Measurements from ENCODE around the gene PSMD1.
"Not testable (repeated sequence)": the region's sequence is repeated elsewhere in the genome, so short reads cannot be mapped to it uniquely, and the experiment has no call there.

The PSMD1 gene

GRCh38 chr2:231117922-231118613 lies 61.4 kb downstream of the PSMD1 start:
- DNase-seq = no peak

GRCh38 chr2:231118614-231118942 lies 61.9 kb downstream of the PSMD1 start:
- no peak for DNase-seq

- DNase-seq = no peak
Measured at GRCh38 chr2:231123362-231123898, 66.8 kb downstream of the PSMD1 start.

GRCh38 chr2:231124838-231125568 lies 68.3 kb downstream of the PSMD1 start, which contains the start of gene HTR2B:
TSS of gene HTR2B (minus strand) at chr2:231125042. CDS start at chr2:231123764, 1,278 bp downstream.
- peak in 1 of 2 donors; percentile 4 for DNase-seq

- no peak for DNase-seq
Measured at GRCh38 chr2:231126123-231126522, 69.5 kb downstream of the PSMD1 start.

GRCh38 chr2:231127480-231127879 lies 70.8 kb downstream of the PSMD1 start:
- DNase-seq = no peak

- DNase-seq = no peak
Measured at GRCh38 chr2:231127936-231128335, 71.3 kb downstream of the PSMD1 start.

GRCh38 chr2:231128541-231128940 lies 71.9 kb downstream of the PSMD1 start:
- no peak for DNase-seq

- DNase-seq = no peak
Measured at GRCh38 chr2:231129216-231129615, 72.5 kb downstream of the PSMD1 start.

GRCh38 chr2:231130336-231131056 lies 73.8 kb downstream of the PSMD1 start:
- DNase-seq = no peak

- no peak for DNase-seq
Measured at GRCh38 chr2:231132129-231132528, 75.5 kb downstream of the PSMD1 start.

GRCh38 chr2:231133365-231134099 lies 76.9 kb downstream of the PSMD1 start:
- no peak for DNase-seq

GRCh38 chr2:231134910-231135655 lies 78.4 kb downstream of the PSMD1 start:
- DNase-seq = no peak

- no peak for DNase-seq
Measured at GRCh38 chr2:231138699-231139098, 82.0 kb downstream of the PSMD1 start.

GRCh38 chr2:231139796-231140195 lies 83.1 kb downstream of the PSMD1 start:
- DNase-seq = no peak

GRCh38 chr2:231140808-231141207 lies 84.1 kb downstream of the PSMD1 start:
- DNase-seq = not testable (repeated sequence)

GRCh38 chr2:231144896-231145295 lies 88.2 kb downstream of the PSMD1 start:
- DNase-seq = no peak

GRCh38 chr2:231146665-231147064 lies 90.0 kb downstream of the PSMD1 start:
- DNase-seq = no peak

- DNase-seq = no peak
Measured at GRCh38 chr2:231152800-231153557, 96.3 kb downstream of the PSMD1 start.

- no peak for DNase-seq
Measured at GRCh38 chr2:231159306-231159705, 102.6 kb downstream of the PSMD1 start.

- DNase-seq = no peak
Measured at GRCh38 chr2:231160701-231161100, 104.0 kb downstream of the PSMD1 start.

All from activated CD4-positive, alpha-beta T cell treated with anti-CD3 and anti-CD28 coated beads for 4 hours (primary cell).